ENCODE results near the gene SLAMF8. TPM values are rescaled to one million over a fixed set of nuclear protein-coding genes. Genes with fewer than 3 reads are reported as not detected.

SLAMF8 gene
- total and polyA plus RNA-seq, 2 of the 8 experiments (the other 6 are each of a cell fraction or from before 2014, with no cell fraction given), result not detected

GRCh38 chr1:159780583-159781582, 45.8 kb upstream of the SLAMF8 start, which contains the start of gene DUSP23:
TSS of gene DUSP23 (plus strand) at chr1:159780962. CDS start at chr1:159781101, 139 bp downstream.
- H2BK120ac ChIP-seq (replicated peaks; ENCODE audit: low read depth, low read length), result no peak within 1 kb of the TSS
- H3K23ac ChIP-seq (ENCODE audit: insufficient read length), result no peak within 1 kb of the TSS
- peaks cover 0 to 3% of the 10 kb centered on the region in 2 experiments for H4K20me1 ChIP-seq (replicated peaks in 1 of 2; ENCODE audit: control insufficient read depth in 1 of 2, insufficient read depth in 2 of 2, low read length in 2 of 2)
- peak within 1 kb of the TSS; percentile 63; the same call in 1 of the 2 replicates for H4K8ac ChIP-seq (ENCODE audit: extremely low read depth, insufficient read depth, low read length)
- 3% methylated on average over 60 of the region's 88 CpGs; no CpG with 5 or more reads in 1 of the 2 experiments for whole genome bisulfite sequencing, 2 experiments (ENCODE audit: extremely low coverage in 1 of 2, insufficient coverage in 1 of 2, insufficient read length in 1 of 2, insufficient replicate concordance in 2 of 2, low coverage in 1 of 2, low lambda C conversion rate in 2 of 2, missing lambda C conversion rate in 1 of 2)
- H2BK15ac ChIP-seq (ENCODE audit: low read length), result no peak within 1 kb of the TSS
- H3K79me1 ChIP-seq (ENCODE audit: low read depth, low read length), result no peaks in the 10 kb centered on the region
- H3K9ac ChIP-seq (replicated peaks in 1 of 4; ENCODE audit: extremely low read depth in 1 of 4, low read depth in 3 of 4, low read length in 3 of 4), result peak within 1 kb of the TSS in 2 of 4 experiments; percentile 7 to 56; a peak in 3 of 7 replicates
- peak within 1 kb of the TSS; percentile 47 to 80 (median 61) for H3K4me3 ChIP-seq (ENCODE audit: extremely low read depth in 1 of 4, insufficient read depth in 2 of 4, low read depth in 3 of 4, low read length in 4 of 4)
- 0 out of 2 replicates have a peak within 1 kb of the TSS, but pooled peaks have one; percentile 48 for H3K27ac ChIP-seq (ENCODE audit: low read depth, low read length)
- peaks cover 5% of the 10 kb centered on the region; the same call in 1 of the 2 replicates for H3K23me2 ChIP-seq (ENCODE audit: low read depth, low read length)
- peak within 1 kb of the TSS; percentile 49; the same call in 1 of the 2 replicates for H3K18ac ChIP-seq (ENCODE audit: extremely low read depth, low read length)
- no peak within 1 kb of the TSS for H2AK5ac ChIP-seq (ENCODE audit: low read depth, low read length)
- peak within 1 kb of the TSS; percentile 21; the same call in 1 of the 2 replicates for H2BK12ac ChIP-seq (ENCODE audit: low read depth, low read length)
- no peaks in the 10 kb centered on the region for H3K9me3 ChIP-seq (ENCODE audit: insufficient read depth in 2 of 2, low read depth in 1 of 2, low read length in 1 of 2)
- H3K56ac ChIP-seq (replicated peaks; ENCODE audit: insufficient read length, low read depth, low read length), result no peak within 1 kb of the TSS
- H3K79me2 ChIP-seq (ENCODE audit: control insufficient read depth in 1 of 2, insufficient read depth in 2 of 2, low read length in 2 of 2), result no peaks in the 10 kb centered on the region
- H3K4me2 ChIP-seq (ENCODE audit: insufficient read depth in 1 of 2, low read depth in 2 of 2, low read length in 2 of 2), result peak within 1 kb of the TSS; percentile 72 to 92
- no peak within 1 kb of the TSS for H3K4ac ChIP-seq (replicated peaks; ENCODE audit: insufficient read length, low read depth, low read length)
- POLR2A ChIA-PET (ENCODE audit: partially characterized antibody), result interaction anchor here (1.0 to 1.3 kb wide), 4 partner anchors 9 to 165 kb away, joined by 3 to 4 read pairs (median 4); partner anchors contain the start of gene IGSF9
- peaks cover 0 to 2% (median 0%) of the 10 kb centered on the region in 4 experiments; a peak in 1 of 7 replicates for H3K27me3 ChIP-seq (replicated peaks in 1 of 4; ENCODE audit: control insufficient read depth in 3 of 4, extremely low read depth in 1 of 4, insufficient read depth in 3 of 4, low read length in 3 of 4)
- no peak within 1 kb of the TSS for H2BK20ac ChIP-seq (ENCODE audit: low read length)
- H2AFZ ChIP-seq (ENCODE audit: low read length), result no peak within 1 kb of the TSS; the same call in 1 of the 2 replicates
- DNase-seq (ENCODE audit: low read depth in 1 of 2, low spot score in 2 of 2) (peak; percentile 96), FAIRE-seq (peak; percentile 97)
- peak within 1 kb of the TSS; percentile 72; the same call in 1 of the 2 replicates for H2BK5ac ChIP-seq (ENCODE audit: low read depth, low read length)
- H4K91ac ChIP-seq (replicated peaks; ENCODE audit: insufficient read length, low read length), result no peak within 1 kb of the TSS
- H4K5ac ChIP-seq (ENCODE audit: insufficient read length, low read depth, low read length), result no peak within 1 kb of the TSS
- no peaks in the 10 kb centered on the region; a peak in 1 of 8 replicates for H3K36me3 ChIP-seq (ENCODE audit: control insufficient read depth in 2 of 4, insufficient read depth in 4 of 4, low read length in 3 of 4)
- peaks cover 2 to 13% (median 9%) of the 10 kb centered on the region in 4 experiments; a peak in 4 of 7 replicates for H3K4me1 ChIP-seq (replicated peaks in 1 of 4; ENCODE audit: control insufficient read depth in 3 of 4, insufficient read depth in 4 of 4, low read length in 3 of 4)
- peak within 1 kb of the TSS; percentile 27 for H3K14ac ChIP-seq (ENCODE audit: insufficient read length)
- CTCF ChIA-PET (ENCODE audit: partially characterized antibody), result interaction anchor here (0.6 to 4.4 kb wide), 19 partner anchors 9 to 651 kb away, joined by 3 to 39 read pairs (median 4); no protein-coding TSS in a partner anchor
- TF ChIP-seq SP4 (IDR thresholded peaks at IDR 0.05; ENCODE audit: low read length), result 0 out of 2 replicates have a peak, but pooled peaks have one; percentile 18
- peak; percentile 71 for TF ChIP-seq TAF1 (IDR thresholded peaks at IDR 0.05; ENCODE audit: low read depth, low read length)
- TF ChIP-seq, protein P1, sequence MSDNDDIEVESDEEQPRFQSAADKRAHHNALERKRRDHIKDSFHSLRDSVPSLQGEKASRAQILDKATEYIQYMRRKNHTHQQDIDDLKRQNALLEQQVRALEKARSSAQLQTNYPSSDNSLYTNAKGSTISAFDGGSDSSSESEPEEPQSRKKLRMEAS (IDR thresholded peaks at IDR 0.05), result peak; percentile 96
- no peak for TF ChIP-seq SUZ12 (IDR thresholded peaks at IDR 0.05; ENCODE audit: low read length)
- peak; percentile 74 for TF ChIP-seq JUND (IDR thresholded peaks at IDR 0.05; ENCODE audit: low read length)
- no peak for TF ChIP-seq POU5F1 (IDR thresholded peaks at IDR 0.05; ENCODE audit: low read depth, low read length)
- peak; percentile 10 for TF ChIP-seq NANOG (IDR thresholded peaks at IDR 0.05; ENCODE audit: insufficient read depth, low read depth, low read length, poor library complexity, severe bottlenecking)
- no peak for TF ChIP-seq YY1 (IDR thresholded peaks at IDR 0.05; ENCODE audit: low read depth, low read length)
- no peak for TF ChIP-seq RFX5 (IDR thresholded peaks at IDR 0.05; ENCODE audit: borderline replicate concordance, low read depth, low read length)
- TF ChIP-seq BRCA1 (IDR thresholded peaks at IDR 0.05; ENCODE audit: low read depth, low read length), result no peak
